Glomerular endothelial cell (primary cell): ENCODE data around the gene SLC18A3. TPM values are rescaled to one million over a fixed set of nuclear protein-coding genes. Genes with fewer than 3 reads are reported as not detected.

Experiments
- DNase-seq: peaks from one replicate; pipeline ENCODE4 v3.0.0-alpha.2; 2011; ENCODE audit warnings: low read depth, low spot score; ENCODE audit errors: extremely low read depth
- total RNA-seq: library from RNA; depleted of rRNA; stranded (reverse); fragments of >200 nt; gene quantifications from 2 replicates; pipeline ENCODE4 v1.2.3, GENCODE V29; 2015

Gene SLC18A3
- total RNA-seq, 1 donor from 2014 or later: not detected

DNA sequence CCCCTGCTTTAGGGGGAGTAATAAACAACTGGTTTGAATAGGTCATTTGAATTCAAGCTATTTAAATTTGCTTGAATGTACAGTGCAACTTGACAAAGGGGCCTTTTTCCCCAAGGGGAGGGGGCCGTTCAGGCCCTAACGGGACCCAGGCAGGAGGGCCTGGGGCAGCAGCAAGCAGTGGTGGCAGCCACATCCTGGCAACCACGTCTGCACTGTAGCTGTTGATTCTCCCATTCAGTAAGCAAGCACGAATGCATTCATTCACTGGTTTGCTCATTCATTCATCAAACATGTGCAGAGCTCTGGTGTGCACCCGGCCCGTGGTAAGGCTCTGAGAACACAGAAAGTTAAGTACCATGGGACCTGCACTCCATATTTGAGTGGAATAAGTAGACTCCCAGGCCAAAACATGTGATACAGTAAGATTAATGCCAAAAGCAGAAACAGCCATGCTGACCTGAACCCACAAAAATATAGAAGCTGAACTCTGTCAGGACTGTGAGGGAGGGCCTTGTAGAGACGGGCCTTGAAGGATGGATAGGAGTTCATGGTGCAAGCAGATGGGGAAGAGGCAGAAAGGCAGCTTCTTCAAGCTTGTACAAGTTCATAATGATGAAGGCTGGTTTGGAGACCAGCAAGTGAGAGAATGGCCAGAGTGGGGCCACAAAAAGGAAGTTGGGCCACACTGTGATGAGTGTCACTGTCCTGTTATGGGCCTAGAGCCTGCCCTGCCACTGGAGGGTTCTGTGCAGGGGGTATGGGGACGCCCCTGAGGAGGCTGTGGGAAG lies 40.0 kb downstream of the SLC18A3 start:
- no peak for DNase-seq

DNA sequence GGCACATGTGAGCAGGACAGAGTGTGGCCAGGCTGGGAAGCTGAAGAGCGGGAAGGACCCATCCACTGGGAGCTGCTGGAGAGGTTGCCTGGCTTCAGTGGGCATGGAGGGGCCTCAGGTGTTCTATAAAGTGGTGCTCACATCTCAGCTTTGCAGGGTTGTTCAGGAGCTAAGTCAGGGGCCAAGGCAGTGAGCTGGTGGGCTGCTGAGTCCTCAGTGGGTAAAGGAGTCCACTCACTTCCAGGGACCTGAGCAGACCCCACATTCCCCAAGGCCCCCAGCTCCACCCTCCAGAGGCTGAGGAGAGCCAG lies 40.6 kb downstream of the SLC18A3 start:
- no peak for DNase-seq

DNA sequence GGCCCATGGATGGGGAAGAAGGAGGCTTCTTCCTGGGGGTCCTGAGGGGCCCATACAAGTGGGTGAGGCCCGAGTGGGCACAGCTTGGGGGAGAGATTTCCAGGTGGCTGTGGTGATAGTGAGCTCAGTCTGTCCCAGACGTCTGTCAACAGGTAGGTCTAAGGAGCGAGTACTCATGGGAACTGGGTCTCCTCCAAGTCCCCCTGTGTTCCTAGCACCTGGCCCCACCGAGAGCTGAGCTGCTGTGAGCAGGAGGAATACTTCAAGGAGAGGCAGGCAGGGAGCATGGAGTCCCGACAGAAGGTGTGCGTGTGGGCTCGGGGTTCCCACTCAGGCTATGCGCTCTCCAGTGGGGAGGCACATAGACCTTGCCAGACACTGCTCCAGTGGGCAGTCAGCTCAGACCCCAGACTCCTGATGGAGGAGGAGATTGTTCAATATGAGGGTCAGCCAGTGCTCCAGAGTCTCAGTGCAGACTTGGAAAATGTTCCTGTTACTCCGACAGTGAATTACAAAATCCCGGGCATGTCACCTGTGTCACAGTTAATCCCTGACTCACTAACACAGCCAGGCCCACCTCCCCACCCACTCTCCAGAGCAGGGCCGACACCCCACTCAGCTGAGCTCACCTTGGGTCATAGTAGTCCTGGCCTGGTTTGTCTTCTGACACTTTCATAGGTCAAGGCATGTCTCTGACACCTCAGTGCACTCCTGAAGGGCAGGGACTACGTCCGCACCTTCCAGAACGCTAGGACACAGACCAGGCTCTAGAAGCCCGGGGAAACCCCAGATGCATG lies 41.1 kb downstream of the SLC18A3 start:
- no peak for DNase-seq

DNA sequence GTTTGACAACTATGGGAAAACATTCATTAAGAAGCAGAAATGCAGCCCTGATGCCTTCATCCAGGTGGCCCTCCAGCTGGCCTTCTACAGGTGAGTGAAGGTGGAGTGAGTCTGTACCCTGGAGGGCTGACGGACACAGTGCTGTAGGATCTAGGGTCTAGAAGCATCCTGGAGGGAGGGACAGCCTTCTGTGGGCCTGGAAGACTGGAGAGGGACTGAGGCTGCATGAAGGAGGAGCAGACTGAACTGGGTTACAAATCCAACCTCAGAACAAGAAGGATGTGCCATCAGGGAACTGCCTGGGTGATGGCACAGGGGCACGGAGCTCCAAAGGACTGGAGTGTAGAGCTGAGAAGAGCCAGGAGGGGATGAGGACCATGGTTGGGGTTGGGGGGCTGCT lies 41.8 kb downstream of the SLC18A3 start:
- DNase-seq: no peak

DNA sequence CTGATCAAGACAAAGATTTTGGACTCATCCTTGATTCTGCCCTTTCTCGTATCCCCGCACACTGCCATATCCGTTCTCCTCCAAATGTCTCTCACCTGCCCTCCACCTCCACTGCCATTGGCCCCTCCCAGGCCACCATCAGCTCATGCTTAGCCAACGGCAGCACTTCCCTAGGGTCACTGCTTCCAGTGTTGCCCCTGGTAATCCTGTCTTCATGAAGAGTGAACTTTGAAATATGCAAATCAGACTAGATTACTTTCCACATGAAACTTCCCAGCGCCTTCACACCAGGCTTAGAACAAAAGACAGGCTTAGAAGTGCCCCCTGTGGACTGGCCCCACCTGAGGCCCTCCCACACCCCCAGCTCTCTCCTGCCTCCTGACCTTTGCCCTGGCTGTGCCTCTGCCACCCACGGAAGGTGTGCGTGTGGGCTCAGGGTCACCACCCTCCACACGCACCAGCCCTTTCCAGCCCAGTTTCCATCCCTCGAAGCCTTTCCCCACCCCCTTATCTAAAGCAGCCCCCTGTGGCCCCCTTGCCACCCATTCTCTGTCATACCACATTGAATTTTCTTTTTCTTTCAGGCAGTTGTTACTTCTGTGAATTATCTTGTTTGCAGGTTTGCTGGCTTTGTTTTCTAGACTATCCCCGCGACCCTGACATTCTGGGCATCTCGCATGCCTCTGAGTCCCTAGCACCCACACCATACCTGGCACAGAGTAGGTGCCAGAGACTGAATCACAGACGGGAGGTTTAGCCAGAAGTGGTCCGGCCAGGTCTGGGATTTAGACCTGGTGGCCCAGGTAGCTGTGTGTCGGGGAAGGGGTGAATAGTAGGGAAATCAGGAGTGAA lies 42.5 kb downstream of the SLC18A3 start:
- no peak for DNase-seq

DNA sequence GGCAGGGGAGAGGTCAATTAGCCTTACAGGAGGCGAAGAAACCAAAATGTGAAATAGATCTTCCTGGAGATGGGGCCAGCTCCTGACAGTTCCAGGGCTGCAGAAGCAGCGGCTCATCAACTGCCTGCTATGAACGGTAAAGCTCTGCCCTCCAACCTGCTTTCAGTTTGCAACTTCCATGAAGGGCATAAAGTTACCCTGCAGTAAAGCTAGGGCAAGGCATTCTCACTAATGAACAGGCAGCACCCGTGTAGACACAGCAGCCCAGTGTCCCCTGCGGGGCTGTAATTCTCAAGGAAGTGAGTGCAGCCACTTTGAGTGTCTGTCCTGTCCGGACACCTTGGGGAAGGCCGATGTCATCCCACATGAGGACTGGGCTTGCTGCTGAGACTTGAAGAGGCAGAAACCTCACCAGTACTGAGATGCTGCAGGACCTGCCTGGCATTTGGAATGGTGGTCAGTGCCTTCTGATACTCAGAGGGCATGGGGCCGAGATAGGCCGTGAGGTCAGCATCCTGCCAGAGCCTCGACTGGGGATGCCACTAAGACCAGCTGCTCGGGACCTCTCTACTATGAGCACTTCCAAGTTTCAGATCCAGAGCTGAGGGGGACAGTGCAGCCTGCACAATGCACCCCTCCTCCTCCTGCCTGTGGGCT lies 43.3 kb downstream of the SLC18A3 start:
- no peak for DNase-seq

DNA sequence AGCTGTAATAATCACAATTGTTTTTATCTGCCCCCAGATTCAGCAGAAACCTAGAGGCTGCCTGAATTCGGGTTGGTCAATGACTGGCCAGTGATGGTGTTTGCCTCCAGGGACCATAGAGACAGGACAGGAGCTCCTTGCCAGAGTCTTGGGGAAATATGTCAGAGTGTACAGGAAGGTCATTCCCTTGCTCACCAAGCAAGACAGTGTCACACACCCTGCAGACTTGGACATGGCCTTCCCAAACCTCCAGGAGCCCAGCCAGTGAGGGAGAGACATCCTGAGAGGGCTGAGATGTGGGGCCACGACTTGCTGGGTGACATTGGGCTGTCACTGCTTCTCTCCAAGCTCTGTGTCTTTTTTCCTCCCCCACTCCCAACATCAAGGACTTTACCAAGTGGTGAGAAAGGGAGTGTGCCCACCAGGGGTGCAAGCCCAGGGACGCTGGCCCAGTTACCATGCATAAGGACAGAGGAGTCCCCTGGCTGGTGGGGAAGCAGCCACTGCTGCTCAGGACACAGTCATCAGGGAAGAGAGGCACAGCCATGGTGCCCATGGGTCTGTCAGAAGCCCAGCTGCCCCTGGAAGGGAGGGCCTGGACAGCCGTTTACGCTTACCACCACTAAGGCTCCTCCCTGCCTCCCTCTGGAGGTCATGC lies 44.1 kb downstream of the SLC18A3 start:
- DNase-seq: no peak

DNA sequence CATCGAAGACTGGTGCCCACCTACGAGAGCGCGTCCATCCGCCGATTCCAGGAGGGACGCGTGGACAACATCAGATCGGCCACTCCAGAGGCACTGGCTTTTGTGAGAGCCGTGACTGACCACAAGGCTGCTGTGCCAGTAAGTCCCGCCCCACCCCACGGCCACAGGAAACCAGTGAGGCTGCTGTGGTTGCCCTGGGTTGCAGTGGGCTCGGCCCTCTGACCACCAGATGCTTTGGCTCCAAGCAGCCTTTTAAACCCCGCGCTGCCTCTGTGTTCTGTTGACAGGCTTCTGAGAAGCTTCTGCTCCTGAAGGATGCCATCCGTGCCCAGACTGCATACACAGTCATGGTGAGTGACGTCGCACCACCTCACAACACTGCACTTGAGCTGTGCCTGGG lies 45.0 kb downstream of the SLC18A3 start:
- no peak for DNase-seq

DNA sequence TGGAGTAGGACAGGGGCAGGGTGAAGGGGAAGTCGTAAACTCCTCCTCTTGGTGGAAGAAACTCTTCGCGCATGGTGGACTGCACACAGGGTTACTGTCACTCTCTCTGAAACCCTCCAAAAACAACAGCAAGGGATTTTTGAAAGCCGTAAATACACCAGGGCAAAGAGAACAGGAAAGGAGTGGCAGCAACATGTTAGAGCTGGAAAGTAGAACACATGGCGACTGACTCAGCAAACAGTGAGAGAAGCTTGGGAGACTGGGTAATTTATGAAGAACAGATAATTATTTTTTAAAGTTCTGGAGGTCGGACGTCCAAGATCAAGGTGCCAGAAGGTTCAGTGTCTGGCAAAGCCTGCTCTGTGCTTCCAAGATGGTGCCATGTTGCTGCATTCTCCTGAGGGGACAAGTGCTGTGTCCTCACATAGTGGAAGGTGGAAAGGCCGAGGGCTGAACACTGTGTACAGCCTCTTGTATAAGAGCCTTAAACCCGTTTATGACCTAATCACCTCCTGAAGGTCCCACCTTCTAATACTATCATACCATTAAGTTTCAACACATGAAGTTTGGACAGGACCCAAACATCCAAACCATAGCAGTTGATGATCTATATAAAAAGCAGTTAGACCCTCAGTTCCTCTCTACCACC lies 46.9 kb downstream of the SLC18A3 start:
- DNase-seq: no peak

DNA sequence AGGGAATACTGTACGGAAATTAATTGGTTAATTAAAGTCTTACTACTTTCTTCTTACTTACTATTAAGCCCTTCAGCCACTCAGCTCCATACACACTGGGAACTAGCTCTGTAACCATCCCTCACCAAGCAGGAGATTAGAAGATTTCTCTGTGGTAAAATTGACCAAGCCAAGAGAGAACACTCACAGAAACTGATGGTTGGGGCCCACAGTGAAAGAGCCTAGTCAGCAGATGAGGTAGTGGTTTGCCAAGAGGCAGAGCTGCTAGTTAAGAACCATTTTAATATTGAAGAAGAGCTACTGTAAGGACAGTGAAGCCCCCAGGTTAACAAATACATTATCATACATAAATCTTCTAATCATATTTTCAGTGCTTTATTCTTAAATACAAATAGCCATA lies 47.5 kb downstream of the SLC18A3 start:
- DNase-seq: no peak

DNA sequence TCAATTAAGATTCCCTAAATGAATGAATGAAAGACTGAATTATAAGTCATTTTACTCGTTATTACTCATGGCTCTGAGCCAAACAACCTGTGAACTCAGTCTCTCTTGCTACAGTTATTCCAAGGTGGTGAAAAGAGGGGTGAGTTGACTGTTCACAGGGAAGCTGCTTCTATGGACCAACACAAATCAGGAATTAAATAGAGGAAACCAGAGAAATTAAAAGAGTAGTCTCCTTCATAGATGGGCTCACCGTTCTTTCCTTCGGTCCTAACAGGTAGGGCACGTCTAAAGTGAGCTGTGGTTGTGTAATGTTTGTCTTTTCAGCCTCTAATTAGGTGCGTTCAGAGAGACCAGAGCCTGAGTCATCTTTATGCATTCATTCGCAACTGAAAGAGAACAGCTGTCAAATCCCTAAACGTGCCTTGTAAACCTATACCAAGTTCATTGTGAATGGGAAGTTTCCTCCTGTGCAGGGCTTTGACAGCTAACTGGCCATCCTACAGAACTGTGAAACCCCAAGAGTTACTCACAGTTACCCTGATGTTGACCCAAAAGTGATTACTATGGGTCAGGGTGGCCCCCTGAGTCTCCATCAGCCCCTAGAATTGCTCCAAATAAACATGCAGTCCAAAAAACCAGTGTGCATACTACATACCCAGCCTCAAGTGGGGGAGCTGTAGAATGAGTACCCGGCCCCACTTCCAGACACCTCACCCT lies 51.2 kb downstream of the SLC18A3 start:
- no peak for DNase-seq

Other genes with a start within 250 kb of the SLC18A3 start
- not detected in 2 replicates for gene DRGX, start 214.2 kb upstream of the SLC18A3 start, total RNA-seq
- gene ERCC6, start 71.2 kb upstream of the SLC18A3 start, total RNA-seq: 10.7 and 14.5 TPM in 2 replicates
- not detected in 2 replicates for gene CHAT, start 3.7 kb downstream of the SLC18A3 start, total RNA-seq
- not detected in 2 replicates for gene C10orf53, start 69.3 kb downstream of the SLC18A3 start, total RNA-seq
- 0.58 TPM in 1 of 2 replicates, not detected in the other for gene OGDHL, start 152.0 kb downstream of the SLC18A3 start, total RNA-seq